Loucy (cell line): ENCODE measurements around the gene EIF2S3.
A peak's percentile ranks its signal among the peaks of the same experiment; 100 is the strongest.

ENCODE experiments used
- H2AFZ ChIP-seq: fragments of 200-600 bp; sonication (generic); 2 replicates; pipeline ENCODE4 v1.6.0; 2016; ENCODE audit warnings: antibody characterized with exemption, mild to moderate bottlenecking, low read length, moderate library complexity
- H3F3A ChIP-seq: fragments of 200-600 bp; 2 replicates; pipeline ENCODE4 v1.6.0; 2016; ENCODE audit warnings: antibody characterized with exemption, low read depth, mild to moderate bottlenecking
- H3K27me3 ChIP-seq: fragments of 200-600 bp; sonication (generic); 2 replicates; pipeline ENCODE4 v1.6.1; 2014; ENCODE audit warnings: low read length, mild to moderate bottlenecking; ENCODE audit not compliant: insufficient read depth, poor library complexity, severe bottlenecking
- H3K36me3 ChIP-seq: fragments of 200-600 bp; sonication (generic); 2 replicates; pipeline ENCODE4 v1.6.1; 2016; ENCODE audit warnings: low read length; ENCODE audit not compliant: insufficient read depth
- H3K4me1 ChIP-seq: fragments of 200-600 bp; sonication (generic); 2 replicates; pipeline ENCODE4 v1.5.1; 2014; ENCODE audit warnings: low read length, mild to moderate bottlenecking; ENCODE audit not compliant: insufficient read depth, poor library complexity, severe bottlenecking
- H3K4me2 ChIP-seq: fragments of 200-600 bp; sonication (generic); 2 replicates; pipeline ENCODE4 v1.6.0; 2014; ENCODE audit warnings: antibody characterized with exemption, low read length, low read depth, mild to moderate bottlenecking; ENCODE audit not compliant: poor library complexity, severe bottlenecking
- H3K4me3 ChIP-seq: fragments of 200-600 bp; sonication (generic); 2 replicates; pipeline ENCODE4 v1.5.1; 2014; ENCODE audit warnings: low read length, mild to moderate bottlenecking, mixed read lengths; ENCODE audit not compliant: poor library complexity, severe bottlenecking
- H3K79me2 ChIP-seq: fragments of 200-600 bp; sonication (generic); 2 replicates; pipeline ENCODE4 v1.6.1; 2014; ENCODE audit warnings: low read length; ENCODE audit not compliant: insufficient read depth
- H3K9ac ChIP-seq: fragments of 200-600 bp; sonication (generic); 2 replicates; pipeline ENCODE4 v1.6.0; 2014; ENCODE audit warnings: mild to moderate bottlenecking, low read depth, low read length, moderate library complexity; ENCODE audit not compliant: poor library complexity, severe bottlenecking
- H3K9me2 ChIP-seq: fragments of 200-600 bp; sonication (generic); replicated peaks from 2 replicates; pipeline ENCODE4 v1.6.1; 2016; ENCODE audit warnings: low read depth, low read length, mixed read lengths
- H3K9me3 ChIP-seq: fragments of 200-600 bp; sonication (generic); 2 replicates; pipeline ENCODE4 v1.6.1; 2014; ENCODE audit warnings: mild to moderate bottlenecking, antibody characterized with exemption, low read length, low read depth; ENCODE audit not compliant: insufficient read depth
- H4K20me1 ChIP-seq: fragments of 200-600 bp; sonication (generic); 2 replicates; pipeline ENCODE4 v1.6.0; 2014; ENCODE audit warnings: antibody characterized with exemption, low read length, mild to moderate bottlenecking; ENCODE audit not compliant: insufficient read depth, poor library complexity, severe bottlenecking
- CTCF ChIP-seq: fragments of 200-600 bp; sonication (generic); conservative IDR thresholded peaks from 2 replicates; pipeline ENCODE4 v1.5.1; 2014; ENCODE audit warnings: mild to moderate bottlenecking, antibody characterized with exemption, low read length
- EZH2phosphoT487 ChIP-seq: fragments of 200-600 bp; IDR thresholded peaks from 2 replicates; pipeline ENCODE4 v1.6.1; 2018; ENCODE audit warnings: antibody characterized with exemption, mild to moderate bottlenecking, moderate library complexity, borderline replicate concordance

The EIF2S3 gene

GRCh38 chrX:24023544-24023943 lies 31.2 kb upstream of the EIF2S3 start:
- Histone ChIP-seq H4K20me1 (peaks cover 26% of the 10 kb centered on the region), H3K79me2 (peaks cover 64% of the 10 kb centered on the region), H3K9me2 (no peaks in the 10 kb centered on the region), H3K4me2 (peak overlapping the region; percentile 79), H3K27me3 (no peaks in the 10 kb centered on the region), H3K4me3 (peak overlapping the region; percentile 96), H3K9ac (peak overlapping the region; percentile 92), H3K9me3 (no peaks in the 10 kb centered on the region), H3K36me3 (no peaks in the 10 kb centered on the region), H2AFZ (no peak overlapping the region; the same call in 1 of the 2 replicates), H3F3A (no peaks in the 10 kb centered on the region), H3K4me1 (peaks cover 18% of the 10 kb centered on the region)
- no peak for TF ChIP-seq EZH2phosphoT487
- no peak for TF ChIP-seq CTCF

GRCh38 chrX:24023972-24024669 lies 30.6 kb upstream of the EIF2S3 start:
- no peaks in the 10 kb centered on the region for H3K36me3 ChIP-seq
- H3K9me2 ChIP-seq: no peaks in the 10 kb centered on the region
- no peaks in the 10 kb centered on the region for H3F3A ChIP-seq
- no peaks in the 10 kb centered on the region for H3K9me3 ChIP-seq
- H3K4me1 ChIP-seq: peaks cover 18% of the 10 kb centered on the region
- H3K79me2 ChIP-seq: peaks cover 59% of the 10 kb centered on the region
- peak overlapping the region; percentile 92 for H3K9ac ChIP-seq
- peak overlapping the region; percentile 96 for H3K4me3 ChIP-seq
- H2AFZ ChIP-seq: peak overlapping the region; percentile 60
- no peaks in the 10 kb centered on the region for H3K27me3 ChIP-seq
- peak overlapping the region; percentile 79 for H3K4me2 ChIP-seq
- H4K20me1 ChIP-seq: peaks cover 26% of the 10 kb centered on the region
- TF ChIP-seq EZH2phosphoT487 (no peak), CTCF (no peak)

GRCh38 chrX:24024819-24025740 lies 29.7 kb upstream of the EIF2S3 start:
- Histone ChIP-seq H3K79me2 (peaks cover 50% of the 10 kb centered on the region), H2AFZ (peak overlapping the region; percentile 60; the same call in 1 of the 2 replicates), H3K27me3 (no peaks in the 10 kb centered on the region), H4K20me1 (peaks cover 26% of the 10 kb centered on the region), H3K4me1 (peaks cover 15% of the 10 kb centered on the region), H3F3A (no peaks in the 10 kb centered on the region), H3K9ac (peak overlapping the region; percentile 92), H3K4me3 (peak overlapping the region; percentile 96), H3K4me2 (peak overlapping the region; percentile 79), H3K9me2 (no peaks in the 10 kb centered on the region), H3K36me3 (no peaks in the 10 kb centered on the region), H3K9me3 (no peaks in the 10 kb centered on the region)
- TF ChIP-seq CTCF: no peak
